IMR-90 (cell line): ENCODE data around the gene HTN3. TPM values are rescaled to one million over a fixed set of nuclear protein-coding genes. Genes with fewer than 3 reads are reported as not detected.

ENCODE experiments used
- ATAC-seq: fragments of 200-7000 bp; cut with Tn5 transposase; 2 replicates; pipeline ENCODE4 v1.9.1; 2020; ENCODE audit warnings: low read depth, mild to moderate bottlenecking, moderate library complexity
- BruUV-seq: library from RNA; stranded (reverse); fragments of 400-500 nt; replicated peaks from 2 replicates; lab custom pipeline; 2021; lab: Mats Ljungman, UMichigan
- CTCF ChIA-PET: fragments of 300-600 bp; formaldehyde crosslinking; extraction: SDS; loops from one replicate; lab custom pipeline; 2021; ENCODE audit warnings: antibody characterized with exemption; lab: Yijun Ruan, JAX
- POLR2A ChIA-PET: fragments of 300-600 bp; sonication (Branson Sonifier 250); formaldehyde crosslinking; loops from one replicate; lab custom pipeline; 2022; ENCODE audit warnings: antibody characterized with exemption; ENCODE audit not compliant: unreplicated experiment; lab: Charles Lee
- DNase-seq: peaks from one replicate; pipeline ENCODE4 v3.0.0; 2013
- H2AFZ ChIP-seq: replicated peaks from 2 replicates; pipeline ENCODE3; 2013; ENCODE audit warnings: low read length, mild to moderate bottlenecking; ENCODE audit not compliant: poor library complexity
- H2AK5ac ChIP-seq: 2 replicates; pipeline ENCODE4 v1.6.1; 2013; ENCODE audit warnings: low read depth, low read length, inconsistent platforms
- H2AK9ac ChIP-seq: replicated peaks from 2 replicates; pipeline ENCODE3; 2013; ENCODE audit warnings: mild to moderate bottlenecking, low read depth, low read length, moderate library complexity; ENCODE audit not compliant: poor library complexity
- H2BK120ac ChIP-seq: 2 replicates; pipeline ENCODE4 v1.6.1; 2013; ENCODE audit warnings: low read depth, low read length, inconsistent platforms
- H2BK15ac ChIP-seq: 3 replicates; pipeline ENCODE4 v1.6.1; 2013; ENCODE audit warnings: low read depth, low read length, inconsistent platforms
- H2BK20ac ChIP-seq: 2 replicates; pipeline ENCODE4 v1.6.1; 2013; ENCODE audit warnings: low read depth, mild to moderate bottlenecking, inconsistent platforms, low read length, moderate library complexity
- H2BK5ac ChIP-seq: 2 replicates; pipeline ENCODE4 v1.6.1; 2013; ENCODE audit warnings: mild to moderate bottlenecking, low read depth, low read length, inconsistent platforms; ENCODE audit not compliant: poor library complexity, severe bottlenecking
- H3K14ac ChIP-seq: replicated peaks from 2 replicates; pipeline ENCODE4 v1.6.1; 2013; ENCODE audit warnings: low read depth, low read length, inconsistent platforms
- H3K18ac ChIP-seq: 2 replicates; pipeline ENCODE4 v1.6.1; 2013; ENCODE audit warnings: low read depth, low read length, control low read depth
- H3K23ac ChIP-seq: 2 replicates; pipeline ENCODE4 v1.6.1; 2013; ENCODE audit warnings: low read depth, low read length, inconsistent platforms
- H3K27ac ChIP-seq: 2 replicates; pipeline ENCODE4 v1.5.1; 2013; ENCODE audit warnings: mild to moderate bottlenecking, control low read depth, low read length; ENCODE audit not compliant: insufficient read depth
- H3K27me3 ChIP-seq: 2 replicates; pipeline ENCODE4 v1.6.1; 2013; ENCODE audit warnings: low read length; ENCODE audit not compliant: control insufficient read depth, insufficient read depth
- H3K36me3 ChIP-seq: 2 replicates; pipeline ENCODE4 v1.6.1; 2013; ENCODE audit warnings: low read length, mixed read lengths; ENCODE audit not compliant: control insufficient read depth, insufficient read depth
- H3K4ac ChIP-seq: 2 replicates; pipeline ENCODE4 v1.6.1; 2013; ENCODE audit warnings: low read depth, low read length, inconsistent platforms
- H3K4me1 ChIP-seq: 2 replicates; pipeline ENCODE4 v1.6.1; 2013; ENCODE audit warnings: low read length, mixed read lengths; ENCODE audit not compliant: control insufficient read depth, insufficient read depth
- H3K4me2 ChIP-seq: 2 replicates; pipeline ENCODE4 v1.6.1; 2013; ENCODE audit warnings: low read depth, mild to moderate bottlenecking, control low read depth, low read length, moderate library complexity
- H3K4me3 ChIP-seq: 2 replicates; pipeline ENCODE4 v1.5.1; 2013; ENCODE audit warnings: low read depth, mild to moderate bottlenecking, control low read depth, low read length, moderate library complexity; ENCODE audit not compliant: insufficient read depth
- H3K56ac ChIP-seq: 2 replicates; pipeline ENCODE4 v1.6.1; 2013; ENCODE audit warnings: low read length, inconsistent platforms; ENCODE audit not compliant: insufficient read depth; ENCODE audit errors: extremely low read depth
- H3K79me1 ChIP-seq, 2 experiments: 2 replicates each; pipeline ENCODE4 v1.6.1; 2013; ENCODE audit warnings: low read length in 2 of 2, inconsistent platforms in 1 of 2, low read depth in 1 of 2
- H3K9ac ChIP-seq: 2 replicates; pipeline ENCODE4 v1.6.1; 2013; ENCODE audit warnings: low read depth, low read length, control low read depth
- H3K9me1 ChIP-seq: 2 replicates; pipeline ENCODE4 v1.6.1; 2013; ENCODE audit warnings: low read length, inconsistent platforms; ENCODE audit not compliant: insufficient read depth
- H3K9me3 ChIP-seq: 2 replicates; pipeline ENCODE4 v1.6.1; 2013; ENCODE audit warnings: low read length; ENCODE audit not compliant: control insufficient read depth, insufficient read depth
- H4K20me1 ChIP-seq: 2 replicates; pipeline ENCODE4 v1.6.1; 2013; ENCODE audit warnings: low read length, inconsistent platforms; ENCODE audit not compliant: insufficient read depth
- H4K5ac ChIP-seq: 2 replicates; pipeline ENCODE4 v1.6.1; 2013; ENCODE audit warnings: mild to moderate bottlenecking, low read depth, low read length, control low read depth
- H4K8ac ChIP-seq, 2 experiments: 2 replicates each; pipeline ENCODE4 v1.6.1; 2013; ENCODE audit warnings: low read depth in 2 of 2, low read length in 2 of 2, control low read depth in 1 of 2, inconsistent platforms in 1 of 2
- H4K91ac ChIP-seq: 2 replicates; pipeline ENCODE4 v1.6.1; 2013; ENCODE audit warnings: low read depth, low read length, inconsistent platforms; ENCODE audit not compliant: insufficient read depth
- BHLHE40 ChIP-seq: fragments of 150-350 bp; IDR thresholded peaks from 2 replicates; pipeline ENCODE4 v1.6.1; 2016; ENCODE audit warnings: mild to moderate bottlenecking, low read depth, low read length
- CEBPB ChIP-seq: IDR thresholded peaks from 2 replicates; pipeline ENCODE4 v1.6.1; 2012; ENCODE audit warnings: low read depth, low read length, improper control_type of control experiment
- CHD1 ChIP-seq: IDR thresholded peaks from 2 replicates; pipeline ENCODE4 v1.6.1; 2012; ENCODE audit warnings: low read depth, low read length, improper control_type of control experiment
- CTCF ChIP-seq: conservative IDR thresholded peaks from 2 replicates; pipeline ENCODE4 v1.5.1; 2012; ENCODE audit warnings: mild to moderate bottlenecking, low read depth, low read length, improper control_type of control experiment
- ELK1 ChIP-seq: fragments of 150-350 bp; IDR thresholded peaks from 2 replicates; pipeline ENCODE4 v1.6.1; 2016; ENCODE audit warnings: low read depth, mild to moderate bottlenecking, low read length, moderate library complexity, borderline replicate concordance
- FOS ChIP-seq: fragments of 150-350 bp; IDR thresholded peaks from 2 replicates; pipeline ENCODE4 v1.6.1; 2016; ENCODE audit warnings: low read depth, low read length
- MAFK ChIP-seq: IDR thresholded peaks from 2 replicates; pipeline ENCODE4 v1.6.1; 2012; ENCODE audit warnings: low read depth, low read length, improper control_type of control experiment
- MAZ ChIP-seq: IDR thresholded peaks from 2 replicates; pipeline ENCODE4 v1.6.1; 2012; ENCODE audit warnings: low read depth, mild to moderate bottlenecking, low read length, improper control_type of control experiment, moderate library complexity, borderline replicate concordance
- MXI1 ChIP-seq: IDR thresholded peaks from 2 replicates; pipeline ENCODE4 v1.6.1; 2012; ENCODE audit warnings: low read depth, mild to moderate bottlenecking, low read length, moderate library complexity, borderline replicate concordance
- NFE2L2 ChIP-seq: fragments of 150-350 bp; IDR thresholded peaks from 2 replicates; pipeline ENCODE4 v1.6.1; 2016; ENCODE audit warnings: low read depth, mild to moderate bottlenecking, low read length
- POLR2A ChIP-seq: IDR thresholded peaks from 2 replicates; pipeline ENCODE4 v1.6.1; 2012; ENCODE audit warnings: mild to moderate bottlenecking, low read depth, low read length
- RAD21 ChIP-seq: IDR thresholded peaks from 2 replicates; pipeline ENCODE4 v1.6.1; 2012; ENCODE audit warnings: low read length, improper control_type of control experiment
- RCOR1 ChIP-seq: IDR thresholded peaks from 2 replicates; pipeline ENCODE4 v1.6.1; 2012; ENCODE audit warnings: mild to moderate bottlenecking, low read length, improper control_type of control experiment; ENCODE audit not compliant: insufficient replicate concordance
- RFX5 ChIP-seq: IDR thresholded peaks from 2 replicates; pipeline ENCODE4 v1.8.0; 2012; ENCODE audit warnings: low read depth, mild to moderate bottlenecking, low read length, moderate library complexity
- SMC3 ChIP-seq: fragments of 150-350 bp; IDR thresholded peaks from 2 replicates; pipeline ENCODE4 v1.6.1; 2016; ENCODE audit warnings: low read depth, mild to moderate bottlenecking, antibody characterized with exemption, low read length, moderate library complexity
- USF2 ChIP-seq: fragments of 150-350 bp; IDR thresholded peaks from 2 replicates; pipeline ENCODE4 v1.6.1; 2017; ENCODE audit warnings: mild to moderate bottlenecking, antibody characterized with exemption, low read length, low read depth
- WGBS, 2 experiments: methylation state at CpG; one replicate each; pipeline versions ENCODE4 v1.1.5 to v1.1.7; 2013; ENCODE audit warnings: missing lambda C conversion rate in 2 of 2; ENCODE audit not compliant: insufficient read length in 1 of 2; ENCODE audit errors: extremely low coverage in 2 of 2; 5-methylcytosine and 5-hydroxymethylcytosine counted together
- dilution Hi-C: fragments of 300-500 bp; cut with HindIII; formaldehyde crosslinking; loops from one replicate; pipeline ENCODE4 v1.14.3; 2018; ENCODE audit warnings: low sequenced_read_pairs; ENCODE audit not compliant: unreplicated experiment
- in situ Hi-C: fragments of 300-500 bp; cut with MboI; formaldehyde crosslinking; loops from 3 replicates; pipeline ENCODE4 v1.14.3; 2019; ENCODE audit warnings: low sequenced_read_pairs, inconsistent platforms, mixed read lengths
- intact Hi-C: fragments of 100-400 bp; cut with micrococcal nuclease; formaldehyde crosslinking; loops from 2 replicates; pipeline ENCODE4 v1.10.0; 2022
- polyA plus RNA-seq, 3 experiments: library from polyadenylated mRNA; depleted of rRNA; stranded (reverse); fragments of >200 nt; gene quantifications; 2 replicates each; pipeline ENCODE4 v1.2.3, GENCODE V29; 2012; ENCODE audit warnings: low replicate concordance in 1 of 3
- total RNA-seq: library from RNA; depleted of rRNA; stranded (reverse); fragments of >200 nt; gene quantifications from 2 replicates; pipeline ENCODE4 v1.2.3, GENCODE V29; 2012

The HTN3 gene
- total and polyA plus RNA-seq, 2 of the 4 experiments (the other 2 are of a cell fraction): not detected

GRCh38 chr4:70062000-70062399, 33.7 kb downstream of the HTN3 start:
- no TSS peak for BruUV-seq
- CTCF ChIA-PET: no interaction called here
- Histone ChIP-seq H3K4ac (no peak overlapping the region), H3K14ac (no peak overlapping the region), H2BK20ac (no peak overlapping the region), H4K8ac (no peak overlapping the region), H3K4me1 (no peaks in the 10 kb centered on the region), H2BK120ac (no peak overlapping the region), H2BK5ac (no peak overlapping the region), H3K56ac (no peak overlapping the region), H3K18ac (no peak overlapping the region), H3K27ac (no peak overlapping the region), H3K23ac (no peak overlapping the region), H4K20me1 (no peaks in the 10 kb centered on the region), H3K36me3 (no peaks in the 10 kb centered on the region), H3K4me3 (no peak overlapping the region), H3K79me1 (no peaks in the 10 kb centered on the region), H3K9ac (no peak overlapping the region), H2AK5ac (no peak overlapping the region), H3K4me2 (no peak overlapping the region), H4K91ac (no peak overlapping the region), H2AFZ (no peak overlapping the region), H3K27me3 (no peaks in the 10 kb centered on the region), H2BK15ac (no peak overlapping the region), H3K9me1 (no peaks in the 10 kb centered on the region), H3K9me3 (no peaks in the 10 kb centered on the region), H4K5ac (no peak overlapping the region), H2AK9ac (no peak overlapping the region)
- intact Hi-C loops (no loop called here), in situ Hi-C loops (no loop called here), dilution Hi-C loops (no loop called here)
- DNase-seq (no peak), ATAC-seq (no peak)
- WGBS, 2 experiments: no CpG with 5 or more reads among the region's 1 CpG
- TF ChIP-seq ELK1 (no peak), MXI1 (no peak), NFE2L2 (no peak), RAD21 (no peak), CTCF (no peak), RFX5 (no peak), SMC3 (no peak), FOS (no peak), MAZ (no peak), USF2 (no peak), CEBPB (no peak), POLR2A (no peak), BHLHE40 (no peak), CHD1 (no peak), RCOR1 (no peak), MAFK (no peak)
- POLR2A ChIA-PET: no interaction called here
